ENCODE measurements around the gene ZNF813. TPM values are rescaled to one million over a fixed set of nuclear protein-coding genes. Genes with fewer than 3 reads are reported as not detected.
"Not testable (repeated sequence)": the region's sequence is repeated elsewhere in the genome, so short reads cannot be mapped to it uniquely, and the experiment has no call there.

Gene ZNF813
- total RNA-seq, result 1 to 10 TPM; 2.4 to 3.4 (median 2.7) TPM

DNA sequence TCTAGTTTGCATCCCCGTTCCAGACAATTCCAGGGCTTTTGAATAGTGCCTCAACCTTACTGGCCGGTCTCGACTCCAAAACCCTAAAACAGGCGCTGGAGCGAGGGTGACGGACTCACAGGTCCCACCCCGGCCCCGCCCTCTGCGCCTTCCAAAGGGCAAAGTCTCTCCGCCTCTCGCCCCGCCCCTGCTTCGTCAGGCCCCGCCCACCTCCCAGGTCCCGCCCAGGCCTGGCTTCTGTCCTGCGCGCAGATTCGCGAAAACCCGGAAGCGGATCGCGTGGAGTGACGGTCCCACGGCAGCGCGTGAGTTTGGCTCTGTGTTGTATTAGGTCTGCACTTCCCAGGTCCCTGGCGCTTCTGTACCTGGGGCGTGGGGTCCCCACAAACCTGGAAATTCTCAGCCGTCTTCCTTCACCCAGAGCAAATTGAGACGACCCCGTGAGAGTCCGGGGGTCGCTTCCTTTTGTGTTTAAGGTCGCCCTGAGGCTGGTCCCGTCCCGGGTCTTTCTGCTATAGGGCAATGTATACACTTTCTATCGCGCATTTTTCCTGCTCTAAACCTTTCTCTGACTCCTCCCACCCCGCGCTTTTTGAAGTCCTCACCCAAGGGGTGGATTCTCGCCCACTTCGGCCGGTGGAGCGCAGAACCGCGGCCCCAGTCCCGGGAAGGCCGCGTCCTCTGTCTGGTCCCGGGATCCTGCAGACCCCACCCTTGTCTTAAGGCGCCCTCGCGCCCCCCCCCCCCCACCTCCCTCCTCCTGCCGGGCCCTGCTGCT lies at the start of gene ZNF813:
TSS of gene ZNF813 (plus strand) at position 249 of the 778 bp plus-strand sequence. CDS start 16,090 bp downstream, outside the sequence.
- Histone ChIP-seq H3K9me3 (no peaks in the 10 kb centered on the region), H3K27ac (peak within 1 kb of the TSS; percentile 39 to 81 (median 74)), H3K36me3 (peaks cover 0 to 5% of the 10 kb centered on the region in 2 donors), H3K4me1 (peaks cover 0 to 17% (median 0%) of the 10 kb centered on the region in 3 donors), H3K4me3 (peak within 1 kb of the TSS; percentile 74 to 84), H3K27me3 (peaks cover 31% of the 10 kb centered on the region)
- TF ChIP-seq EP300 (IDR thresholded peaks at IDR 0.05) (no peak), POLR2AphosphoS5 (IDR thresholded peaks at IDR 0.05) (peak; percentile 78), POLR2A (IDR thresholded peaks at IDR 0.05) (no peak)
- 0% methylated on average over 3 to 13 of the region's 55 CpGs for WGBS, 2 donors (ENCODE audit: low coverage in 1 of 2)
- ATAC-seq, result peak; percentile 96

DNA sequence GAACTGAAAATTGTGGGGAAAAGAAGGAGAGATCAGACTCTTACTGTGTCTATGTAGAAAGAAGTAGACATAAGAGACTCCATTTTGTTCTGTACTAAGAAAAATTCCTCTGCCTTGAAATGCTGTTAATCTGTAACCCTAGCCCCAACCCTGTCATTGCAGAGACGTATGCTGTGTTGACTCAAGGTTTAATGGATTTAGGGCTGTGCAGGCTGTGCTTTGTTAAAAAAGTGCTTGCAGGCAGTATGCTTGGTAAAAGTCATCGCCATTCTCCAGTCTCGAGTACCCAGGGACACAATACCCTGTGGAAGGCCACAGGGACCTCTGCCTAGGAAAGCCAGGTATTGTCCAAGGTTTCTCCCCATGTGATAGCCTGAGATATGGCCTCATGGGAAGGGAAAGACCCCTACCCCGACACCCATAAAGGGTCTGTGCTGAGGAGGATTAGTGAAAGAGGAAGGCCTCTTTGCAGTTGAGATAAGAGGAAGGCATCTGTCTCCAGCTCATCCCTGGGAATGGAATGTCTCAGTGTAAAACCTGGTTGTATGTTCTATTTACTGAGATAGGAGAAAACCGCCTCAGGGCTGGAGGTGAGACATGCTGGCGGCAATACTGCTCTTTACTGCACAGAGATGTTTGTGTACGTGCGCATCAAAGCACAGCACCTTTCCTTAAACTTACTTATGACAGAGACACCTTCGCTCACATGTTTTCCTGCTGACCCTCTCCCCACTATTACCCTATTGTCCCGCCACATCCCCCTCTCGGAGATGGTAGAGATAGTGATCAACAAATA lies 46.8 kb upstream of the ZNF813 start:
- not testable (repeated sequence) for H3K9me3 ChIP-seq, H3K27ac ChIP-seq, ATAC-seq, H3K27me3 ChIP-seq, H3K4me3 ChIP-seq, H3K4me1 ChIP-seq, H3K36me3 ChIP-seq
- WGBS, 2 donors (ENCODE audit: low coverage in 1 of 2), result 57 to 72% methylated on average over 9 to 10 of the region's 11 CpGs

DNA sequence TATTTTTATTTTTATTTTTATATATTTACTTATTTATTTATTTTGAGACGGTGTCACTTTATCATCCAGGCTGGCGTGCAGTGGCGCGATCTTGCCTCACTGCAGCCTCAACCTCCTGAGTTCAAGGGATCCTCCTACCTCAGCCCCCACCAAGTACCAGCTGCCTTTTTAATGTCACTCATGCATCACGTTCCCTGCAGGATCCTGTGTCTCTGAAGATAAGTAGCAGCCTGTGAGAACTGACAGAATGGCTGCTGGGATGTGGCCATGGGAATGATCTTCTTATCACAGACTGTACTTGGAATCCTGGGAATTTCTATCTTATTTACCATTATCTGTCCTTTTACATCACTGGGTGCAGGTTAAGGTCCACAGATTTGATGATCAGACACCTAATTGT lies 45.0 kb upstream of the ZNF813 start:
- TF ChIP-seq EP300 (IDR thresholded peaks at IDR 0.05), result no peak
- TF ChIP-seq POLR2AphosphoS5 (IDR thresholded peaks at IDR 0.05), result no peak
- TF ChIP-seq, protein P1, sequence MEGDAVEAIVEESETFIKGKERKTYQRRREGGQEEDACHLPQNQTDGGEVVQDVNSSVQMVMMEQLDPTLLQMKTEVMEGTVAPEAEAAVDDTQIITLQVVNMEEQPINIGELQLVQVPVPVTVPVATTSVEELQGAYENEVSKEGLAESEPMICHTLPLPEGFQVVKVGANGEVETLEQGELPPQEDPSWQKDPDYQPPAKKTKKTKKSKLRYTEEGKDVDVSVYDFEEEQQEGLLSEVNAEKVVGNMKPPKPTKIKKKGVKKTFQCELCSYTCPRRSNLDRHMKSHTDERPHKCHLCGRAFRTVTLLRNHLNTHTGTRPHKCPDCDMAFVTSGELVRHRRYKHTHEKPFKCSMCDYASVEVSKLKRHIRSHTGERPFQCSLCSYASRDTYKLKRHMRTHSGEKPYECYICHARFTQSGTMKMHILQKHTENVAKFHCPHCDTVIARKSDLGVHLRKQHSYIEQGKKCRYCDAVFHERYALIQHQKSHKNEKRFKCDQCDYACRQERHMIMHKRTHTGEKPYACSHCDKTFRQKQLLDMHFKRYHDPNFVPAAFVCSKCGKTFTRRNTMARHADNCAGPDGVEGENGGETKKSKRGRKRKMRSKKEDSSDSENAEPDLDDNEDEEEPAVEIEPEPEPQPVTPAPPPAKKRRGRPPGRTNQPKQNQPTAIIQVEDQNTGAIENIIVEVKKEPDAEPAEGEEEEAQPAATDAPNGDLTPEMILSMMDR (IDR thresholded peaks at IDR 0.05), result no peak
- TF ChIP-seq POLR2A (IDR thresholded peaks at IDR 0.05), result no peak
- ATAC-seq, result no peak
- no peak overlapping the region for H3K27ac ChIP-seq
- H3K27me3 ChIP-seq, result no peaks in the 10 kb centered on the region
- no peaks in the 10 kb centered on the region for H3K9me3 ChIP-seq
- H3K4me3 ChIP-seq, result no peak overlapping the region
- WGBS, 2 donors (ENCODE audit: low coverage in 1 of 2), result 62 to 76% methylated on average over 2 to 5 of the region's 5 CpGs
- peaks cover 0 to 9% (median 0%) of the 10 kb centered on the region in 3 donors for H3K4me1 ChIP-seq
- H3K36me3 ChIP-seq, result no peaks in the 10 kb centered on the region

DNA sequence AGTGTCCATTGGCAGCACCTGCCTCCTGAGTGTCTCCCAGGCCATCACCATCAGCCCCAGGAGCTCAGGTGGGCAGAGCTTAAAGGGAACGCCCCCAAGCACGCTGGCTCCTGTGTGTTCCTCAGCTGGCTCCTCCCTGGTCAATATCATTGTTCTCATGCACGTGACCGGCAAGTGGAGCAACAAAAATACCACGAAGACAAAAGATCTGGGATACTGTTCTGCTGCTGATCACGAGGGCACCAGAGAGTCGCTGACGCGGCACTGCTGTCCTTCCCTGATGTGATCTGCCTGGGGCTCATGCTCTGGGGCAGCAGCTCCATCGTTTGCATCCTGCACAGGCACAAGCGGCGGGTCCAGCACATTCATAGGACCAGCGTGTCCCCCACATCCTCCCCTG lies 44.5 kb upstream of the ZNF813 start:
- ATAC-seq, H3K9me3 ChIP-seq, H3K4me3 ChIP-seq, H3K27ac ChIP-seq, H3K4me1 ChIP-seq, H3K36me3 ChIP-seq, H3K27me3 ChIP-seq: not testable (repeated sequence)
- 0% methylated on average over 4 of the region's 13 CpGs; no CpG with 5 or more reads in 1 of the 2 donors for WGBS, 2 donors (ENCODE audit: low coverage in 1 of 2)

DNA sequence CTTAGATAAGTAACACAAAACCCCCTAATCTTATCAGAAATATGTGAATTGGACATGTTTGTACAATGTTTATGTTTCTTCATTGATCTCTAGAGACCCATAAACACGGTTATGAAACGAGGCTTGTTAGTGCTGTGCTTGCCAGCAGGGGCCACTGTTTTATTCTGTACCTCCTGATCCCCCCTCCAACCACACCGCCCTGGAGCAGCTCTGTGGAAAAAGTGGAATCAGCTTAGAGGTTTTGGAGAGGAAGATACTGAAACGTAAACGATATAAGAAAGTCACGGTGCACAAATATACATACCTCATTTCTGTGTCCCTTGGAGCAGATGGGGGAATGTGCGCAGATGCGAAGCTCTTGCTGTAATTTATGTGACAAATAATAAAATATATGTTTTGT lies 43.9 kb upstream of the ZNF813 start:
- TF ChIP-seq, protein P1 (IDR thresholded peaks at IDR 0.05), result peak in 1 of 4 experiments; percentile 30
- H3K27me3 ChIP-seq, H3K27ac ChIP-seq, H3K4me1 ChIP-seq, H3K4me3 ChIP-seq, H3K9me3 ChIP-seq, H3K36me3 ChIP-seq: not testable (repeated sequence)
- ATAC-seq, result peak; percentile 65
- WGBS, 2 donors (ENCODE audit: low coverage in 1 of 2), result 42 to 80% methylated on average over 3 to 4 of the region's 8 CpGs

DNA sequence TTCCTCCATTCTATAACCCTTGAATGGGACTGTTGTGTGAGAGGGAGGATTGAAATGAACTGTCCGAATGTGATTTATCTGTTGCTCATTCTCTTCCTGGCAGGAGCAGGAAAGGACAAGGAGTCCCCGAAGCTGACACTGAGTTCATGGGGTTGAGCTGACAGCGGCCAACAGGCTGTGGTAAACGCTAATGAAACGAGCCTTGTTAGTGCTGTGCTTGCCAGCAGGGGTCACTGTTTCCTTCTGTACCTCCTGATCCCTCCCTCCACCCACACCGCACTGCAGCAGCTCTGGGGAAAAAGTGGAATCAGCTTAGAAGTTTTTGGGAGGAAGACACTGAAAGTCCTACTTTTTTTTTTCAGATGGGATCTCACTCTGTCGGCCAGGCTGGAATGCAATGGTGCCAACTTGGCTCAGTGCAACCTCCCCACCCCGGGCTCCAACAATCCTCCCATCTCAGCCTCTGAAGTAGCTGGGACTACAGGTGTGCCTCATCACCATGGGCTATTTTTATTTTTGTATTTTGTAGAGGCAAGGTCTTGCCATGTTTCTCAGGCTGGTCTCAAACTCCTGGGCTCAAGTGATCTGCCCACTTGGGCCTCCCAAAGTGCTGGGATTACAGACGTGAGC lies 42.5 kb upstream of the ZNF813 start:
- peak; percentile 90 for ATAC-seq
- 16% methylated on average over 8 of the region's 9 CpGs; no CpG with 5 or more reads in 1 of the 2 donors for WGBS, 2 donors (ENCODE audit: low coverage in 1 of 2)
- no peaks in the 10 kb centered on the region for H3K9me3 ChIP-seq
- H3K4me1 ChIP-seq, result peaks cover 0 to 9% (median 0%) of the 10 kb centered on the region in 3 donors
- no peaks in the 10 kb centered on the region for H3K36me3 ChIP-seq
- TF ChIP-seq POLR2A (IDR thresholded peaks at IDR 0.05), result no peak
- TF ChIP-seq EP300 (IDR thresholded peaks at IDR 0.05), result no peak
- TF ChIP-seq, protein P1 (IDR thresholded peaks at IDR 0.05), result peak; percentile 47 to 84 (median 72)
- peak; percentile 52 for TF ChIP-seq POLR2AphosphoS5 (IDR thresholded peaks at IDR 0.05)
- H3K27me3 ChIP-seq, result no peaks in the 10 kb centered on the region
- H3K4me3 ChIP-seq, result no peak overlapping the region
- no peak overlapping the region for H3K27ac ChIP-seq
